ENCODE results near the gene SLC38A2. TPM values are rescaled to one million over a fixed set of nuclear protein-coding genes. Genes with fewer than 3 reads are reported as not detected.
"Not testable (repeated sequence)": the region's sequence is repeated elsewhere in the genome, so short reads cannot be mapped to it uniquely, and the experiment has no call there.

SLC38A2 gene
- total RNA-seq, 1 donor from 2014 or later: 144 TPM

GRCh38 chr12:46399461-46400248 is 27.1 kb upstream of the SLC38A2 start:
- not testable (repeated sequence) for H3K36me3 ChIP-seq (ENCODE audit: control insufficient read depth in 3 of 3, insufficient read depth in 3 of 3, low read length in 3 of 3); H3K9ac ChIP-seq (ENCODE audit: low read depth in 1 of 3, low read length in 3 of 3); H3K27me3 ChIP-seq (ENCODE audit: control insufficient read depth in 3 of 3, insufficient read depth in 3 of 3, low read length in 3 of 3); H3K9me3 ChIP-seq (ENCODE audit: control insufficient read depth in 3 of 3, low read length in 3 of 3); H3K27ac ChIP-seq (ENCODE audit: low read depth, low read length); H3K4me3 ChIP-seq (ENCODE audit: low read length in 3 of 3)
- peaks cover 8 to 27% (median 11%) of the 10 kb centered on the region in 3 donors for H3K4me1 ChIP-seq (ENCODE audit: control insufficient read depth in 3 of 3, insufficient read depth in 3 of 3, low read length in 3 of 3)

DNA sequence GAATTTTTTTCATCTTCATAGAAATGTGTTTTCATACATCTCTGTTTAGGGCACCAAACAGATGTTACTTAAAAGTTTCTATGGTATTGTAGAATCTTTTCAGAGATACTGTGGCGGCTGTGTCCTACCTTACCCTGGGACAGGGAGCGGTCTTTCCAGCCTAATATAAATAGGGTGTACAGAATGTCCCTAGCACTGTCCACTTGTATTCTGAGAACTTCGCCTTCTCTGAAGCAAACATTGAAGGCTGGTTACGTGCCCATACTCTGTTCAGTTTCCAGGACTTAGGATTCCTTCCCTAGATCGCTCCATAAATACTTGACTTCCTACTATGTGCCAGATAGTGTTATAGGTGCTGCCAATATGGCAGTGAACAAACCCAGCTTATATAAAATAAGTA is 24.3 kb upstream of the SLC38A2 start:
- peak overlapping the region in 1 of 3 donors; percentile 19 for H3K9ac ChIP-seq (ENCODE audit: low read depth in 1 of 3, low read length in 3 of 3)
- no peaks in the 10 kb centered on the region for H3K27me3 ChIP-seq (ENCODE audit: control insufficient read depth in 3 of 3, insufficient read depth in 3 of 3, low read length in 3 of 3)

GRCh38 chr12:46395388-46395787 is 22.8 kb upstream of the SLC38A2 start:
- no peaks in the 10 kb centered on the region for H3K27me3 ChIP-seq (ENCODE audit: control insufficient read depth in 3 of 3, insufficient read depth in 3 of 3, low read length in 3 of 3)
- peaks cover 3 to 7% (median 6%) of the 10 kb centered on the region in 3 donors for H3K4me1 ChIP-seq (ENCODE audit: control insufficient read depth in 3 of 3, insufficient read depth in 3 of 3, low read length in 3 of 3)
- no peak overlapping the region for H3K27ac ChIP-seq (ENCODE audit: low read depth, low read length)
- H3K9me3 ChIP-seq (ENCODE audit: control insufficient read depth in 3 of 3, low read length in 3 of 3): no peaks in the 10 kb centered on the region
- H3K36me3 ChIP-seq (ENCODE audit: control insufficient read depth in 3 of 3, insufficient read depth in 3 of 3, low read length in 3 of 3): no peaks in the 10 kb centered on the region
- no peak overlapping the region for H3K9ac ChIP-seq (ENCODE audit: low read depth in 1 of 3, low read length in 3 of 3)
- no peak overlapping the region for H3K4me3 ChIP-seq (ENCODE audit: low read length in 3 of 3)

More for the DNA sequence above, 24.3 kb upstream of the SLC38A2 start:
- H3K4me3 ChIP-seq (ENCODE audit: low read length in 3 of 3): peak overlapping the region in 1 of 3 donors; percentile 19
- H3K27ac ChIP-seq (ENCODE audit: low read depth, low read length): peak overlapping the region; percentile 33
- no peaks in the 10 kb centered on the region for H3K36me3 ChIP-seq (ENCODE audit: control insufficient read depth in 3 of 3, insufficient read depth in 3 of 3, low read length in 3 of 3)
- H3K9me3 ChIP-seq (ENCODE audit: control insufficient read depth in 3 of 3, low read length in 3 of 3): no peaks in the 10 kb centered on the region
- peaks cover 0 to 7% (median 3%) of the 10 kb centered on the region in 3 donors for H3K4me1 ChIP-seq (ENCODE audit: control insufficient read depth in 3 of 3, insufficient read depth in 3 of 3, low read length in 3 of 3)

DNA sequence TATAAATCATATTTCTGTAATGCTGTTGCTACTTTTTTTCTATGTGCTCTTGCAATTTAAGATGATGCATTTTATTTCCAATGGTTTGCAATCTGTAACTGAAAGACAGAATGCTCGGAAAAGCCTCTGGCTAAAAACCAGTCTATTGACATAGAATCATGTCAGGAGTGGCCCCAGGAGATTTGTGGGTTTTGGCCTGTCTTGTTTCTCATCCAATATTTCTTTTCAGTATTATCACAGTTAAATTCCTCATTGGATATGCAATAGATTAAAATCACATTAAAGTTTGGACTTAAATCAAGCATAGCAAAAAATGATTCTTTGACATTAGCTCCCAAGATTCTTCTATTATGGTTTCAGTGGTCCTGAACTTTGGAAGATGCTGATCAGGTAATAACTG is 19.1 kb upstream of the SLC38A2 start:
- Histone ChIP-seq H3K27ac (ENCODE audit: low read depth, low read length) (no peak overlapping the region), H3K27me3 (ENCODE audit: control insufficient read depth in 3 of 3, insufficient read depth in 3 of 3, low read length in 3 of 3) (no peaks in the 10 kb centered on the region), H3K9me3 (ENCODE audit: control insufficient read depth in 3 of 3, low read length in 3 of 3) (no peaks in the 10 kb centered on the region), H3K9ac (ENCODE audit: low read depth in 1 of 3, low read length in 3 of 3) (peak overlapping the region in 1 of 3 donors; percentile 12), H3K4me1 (ENCODE audit: control insufficient read depth in 3 of 3, insufficient read depth in 3 of 3, low read length in 3 of 3) (peaks cover 17 to 21% (median 20%) of the 10 kb centered on the region in 3 donors), H3K4me3 (ENCODE audit: low read length in 3 of 3) (no peak overlapping the region), H3K36me3 (ENCODE audit: control insufficient read depth in 3 of 3, insufficient read depth in 3 of 3, low read length in 3 of 3) (no peaks in the 10 kb centered on the region)

DNA sequence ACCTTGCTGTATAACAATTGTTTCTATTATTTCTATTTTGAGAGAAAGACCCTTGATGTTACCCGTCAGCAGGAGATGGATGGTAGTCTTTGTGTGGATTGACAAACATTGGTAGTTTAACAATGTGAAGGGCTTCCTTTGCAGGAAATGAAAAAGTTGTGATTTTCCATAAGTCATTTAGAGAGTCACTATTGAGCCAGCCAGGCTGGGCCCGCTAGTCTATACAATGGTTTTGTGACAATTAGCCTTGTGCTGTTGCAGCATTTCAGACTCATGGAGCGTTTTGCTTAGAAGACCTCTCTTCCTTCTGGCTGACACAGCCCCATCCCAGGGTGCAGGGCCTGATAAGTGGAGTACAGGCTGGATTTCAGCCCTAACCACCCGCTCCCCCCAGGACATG is 18.3 kb upstream of the SLC38A2 start:
- Histone ChIP-seq H3K27me3 (ENCODE audit: control insufficient read depth in 3 of 3, insufficient read depth in 3 of 3, low read length in 3 of 3) (no peaks in the 10 kb centered on the region), H3K4me3 (ENCODE audit: low read length in 3 of 3) (no peak overlapping the region), H3K9me3 (ENCODE audit: control insufficient read depth in 3 of 3, low read length in 3 of 3) (no peaks in the 10 kb centered on the region), H3K4me1 (ENCODE audit: control insufficient read depth in 3 of 3, insufficient read depth in 3 of 3, low read length in 3 of 3) (peaks cover 20 to 27% (median 23%) of the 10 kb centered on the region in 3 donors), H3K36me3 (ENCODE audit: control insufficient read depth in 3 of 3, insufficient read depth in 3 of 3, low read length in 3 of 3) (no peaks in the 10 kb centered on the region), H3K9ac (ENCODE audit: low read depth in 1 of 3, low read length in 3 of 3) (no peak overlapping the region), H3K27ac (ENCODE audit: low read depth, low read length) (peak overlapping the region; percentile 26)

DNA sequence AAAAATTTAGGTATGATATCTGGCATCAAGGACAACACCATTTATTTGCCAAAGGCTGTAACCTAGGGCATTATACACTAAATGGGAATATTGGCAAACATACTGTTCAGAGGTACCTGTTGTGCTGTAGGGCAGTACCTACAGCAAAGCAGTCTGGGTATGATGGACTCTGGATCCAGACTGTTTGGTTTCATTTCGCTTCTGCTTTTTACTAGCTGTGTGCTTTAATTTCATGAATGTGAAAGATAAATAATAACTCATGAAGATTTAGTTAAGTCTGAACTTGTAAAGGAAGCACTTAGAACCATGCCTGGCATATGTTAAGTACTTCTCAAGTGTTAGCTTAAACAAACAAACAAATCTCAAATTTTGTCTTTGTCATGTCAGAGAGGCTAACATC is 17.7 kb upstream of the SLC38A2 start:
- Histone ChIP-seq H3K9me3 (ENCODE audit: control insufficient read depth in 3 of 3, low read length in 3 of 3) (no peaks in the 10 kb centered on the region), H3K27me3 (ENCODE audit: control insufficient read depth in 3 of 3, insufficient read depth in 3 of 3, low read length in 3 of 3) (no peaks in the 10 kb centered on the region), H3K4me1 (ENCODE audit: control insufficient read depth in 3 of 3, insufficient read depth in 3 of 3, low read length in 3 of 3) (peaks cover 26 to 32% (median 29%) of the 10 kb centered on the region in 3 donors), H3K9ac (ENCODE audit: low read depth in 1 of 3, low read length in 3 of 3) (no peak overlapping the region), H3K36me3 (ENCODE audit: control insufficient read depth in 3 of 3, insufficient read depth in 3 of 3, low read length in 3 of 3) (no peaks in the 10 kb centered on the region), H3K4me3 (ENCODE audit: low read length in 3 of 3) (no peak overlapping the region), H3K27ac (ENCODE audit: low read depth, low read length) (peak overlapping the region; percentile 26)

- Histone ChIP-seq H3K27me3 (ENCODE audit: control insufficient read depth in 3 of 3, insufficient read depth in 3 of 3, low read length in 3 of 3) (no peaks in the 10 kb centered on the region), H3K4me3 (ENCODE audit: low read length in 3 of 3) (no peak overlapping the region), H3K36me3 (ENCODE audit: control insufficient read depth in 3 of 3, insufficient read depth in 3 of 3, low read length in 3 of 3) (no peaks in the 10 kb centered on the region), H3K27ac (ENCODE audit: low read depth, low read length) (no peak overlapping the region), H3K9me3 (ENCODE audit: control insufficient read depth in 3 of 3, low read length in 3 of 3) (no peaks in the 10 kb centered on the region), H3K4me1 (ENCODE audit: control insufficient read depth in 3 of 3, insufficient read depth in 3 of 3, low read length in 3 of 3) (peaks cover 28 to 43% (median 30%) of the 10 kb centered on the region in 3 donors), H3K9ac (ENCODE audit: low read depth in 1 of 3, low read length in 3 of 3) (no peak overlapping the region)
Observed at GRCh38 chr12:46389031-46389616, 16.6 kb upstream of the SLC38A2 start.

- Histone ChIP-seq H3K9me3 (ENCODE audit: control insufficient read depth in 3 of 3, low read length in 3 of 3) (no peaks in the 10 kb centered on the region), H3K27me3 (ENCODE audit: control insufficient read depth in 3 of 3, insufficient read depth in 3 of 3, low read length in 3 of 3) (no peaks in the 10 kb centered on the region), H3K9ac (ENCODE audit: low read depth in 1 of 3, low read length in 3 of 3) (no peak overlapping the region), H3K4me3 (ENCODE audit: low read length in 3 of 3) (no peak overlapping the region), H3K4me1 (ENCODE audit: control insufficient read depth in 3 of 3, insufficient read depth in 3 of 3, low read length in 3 of 3) (peaks cover 30 to 45% (median 34%) of the 10 kb centered on the region in 3 donors), H3K27ac (ENCODE audit: low read depth, low read length) (peak overlapping the region; percentile 80), H3K36me3 (ENCODE audit: control insufficient read depth in 3 of 3, insufficient read depth in 3 of 3, low read length in 3 of 3) (no peaks in the 10 kb centered on the region)
Observed at GRCh38 chr12:46388427-46389021, 16.0 kb upstream of the SLC38A2 start.

GRCh38 chr12:46387670-46388069 is 15.1 kb upstream of the SLC38A2 start:
- H3K4me3 ChIP-seq (ENCODE audit: low read length in 3 of 3): peak overlapping the region in 2 of 3 donors; percentile 1 to 27
- peak overlapping the region; percentile 80 for H3K27ac ChIP-seq (ENCODE audit: low read depth, low read length)
- H3K9me3 ChIP-seq (ENCODE audit: control insufficient read depth in 3 of 3, low read length in 3 of 3): no peaks in the 10 kb centered on the region
- H3K4me1 ChIP-seq (ENCODE audit: control insufficient read depth in 3 of 3, insufficient read depth in 3 of 3, low read length in 3 of 3): peaks cover 32 to 46% (median 34%) of the 10 kb centered on the region in 3 donors
- H3K36me3 ChIP-seq (ENCODE audit: control insufficient read depth in 3 of 3, insufficient read depth in 3 of 3, low read length in 3 of 3): no peaks in the 10 kb centered on the region
- H3K27me3 ChIP-seq (ENCODE audit: control insufficient read depth in 3 of 3, insufficient read depth in 3 of 3, low read length in 3 of 3): no peaks in the 10 kb centered on the region
- peak overlapping the region in 1 of 3 donors; percentile 17 for H3K9ac ChIP-seq (ENCODE audit: low read depth in 1 of 3, low read length in 3 of 3)
